Mesothelial cell of epicardium (in vitro differentiated cells): ENCODE data around the gene GCSAML. TPM values are rescaled to one million over a fixed set of nuclear protein-coding genes. Genes with fewer than 3 reads are reported as not detected.

Experiments used
- DNase-seq, 2 experiments: peaks; one replicate each; pipeline ENCODE4 v3.0.0; 2021; ENCODE audit warnings: low spot score in 2 of 2; ENCODE audit not compliant: unreplicated experiment in 2 of 2
- H3K27ac Mint-ChIP-seq: 2 replicates; pipeline ENCODE4 v1.8.0; 2021; ENCODE audit warnings: mixed read lengths
- H3K27me3 Mint-ChIP-seq: 2 replicates; pipeline ENCODE4 v1.8.0; 2021; ENCODE audit warnings: low read depth, mixed read lengths
- H3K36me3 Mint-ChIP-seq: 2 replicates; pipeline ENCODE4 v1.8.0; 2021; ENCODE audit warnings: mixed read lengths
- H3K4me1 Mint-ChIP-seq: 2 replicates; pipeline ENCODE4 v1.8.0; 2021; ENCODE audit warnings: mixed read lengths
- H3K4me3 Mint-ChIP-seq: 2 replicates; pipeline ENCODE4 v1.8.0; 2021; ENCODE audit warnings: mild to moderate bottlenecking, moderate library complexity, mixed read lengths
- H3K9me3 Mint-ChIP-seq: 2 replicates; pipeline ENCODE4 v1.8.0; 2021; ENCODE audit warnings: mixed read lengths
- CTCF ChIP-seq: fragments of 200-600 bp; sonication (generic); IDR thresholded peaks from one replicate; pipeline ENCODE4 v1.5.0; 2021; ENCODE audit warnings: antibody characterized with exemption; ENCODE audit not compliant: unreplicated experiment
- total RNA-seq: library from RNA; stranded (reverse); gene quantifications from 3 replicates; pipeline ENCODE4 v1.2.1, GENCODE V29; 2021

GCSAML gene
- total RNA-seq, 1 donor from 2014 or later, result not detected

DNA sequence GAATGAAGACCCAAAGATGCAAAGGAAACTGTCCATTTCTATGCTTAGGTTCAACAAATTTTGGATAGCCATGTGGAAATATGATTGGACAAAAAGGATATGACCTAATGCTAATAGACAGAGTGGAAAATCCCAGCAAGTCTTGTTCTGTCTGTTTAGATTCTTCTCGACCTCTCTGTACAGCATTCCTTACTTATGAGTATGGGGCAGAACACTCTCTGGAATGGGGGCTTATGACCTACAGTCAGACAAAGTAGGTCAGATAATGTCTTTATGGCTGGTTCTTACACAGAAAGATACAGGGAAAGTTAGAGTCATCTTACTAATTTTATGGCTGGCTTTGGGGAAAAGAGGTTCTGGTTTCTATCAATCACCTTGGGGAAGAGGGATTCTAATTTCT lies 2.8 kb downstream of the GCSAML start:
- Mint-ChIP-seq H3K9me3 (no peaks in the 10 kb centered on the region), H3K4me1 (no peaks in the 10 kb centered on the region), H3K4me3 (no peak overlapping the region), H3K27me3 (no peaks in the 10 kb centered on the region), H3K27ac (no peak overlapping the region), H3K36me3 (no peaks in the 10 kb centered on the region)
- no peak for DNase-seq
- TF ChIP-seq CTCF, result no peak

GRCh38 chr1:247552231-247552630 lies 3.3 kb downstream of the GCSAML start:
- no peaks in the 10 kb centered on the region for H3K36me3 Mint-ChIP-seq
- TF ChIP-seq CTCF, result no peak
- no peak for DNase-seq
- no peak overlapping the region for H3K27ac Mint-ChIP-seq
- H3K4me1 Mint-ChIP-seq, result no peaks in the 10 kb centered on the region
- H3K9me3 Mint-ChIP-seq, result no peaks in the 10 kb centered on the region
- no peaks in the 10 kb centered on the region for H3K27me3 Mint-ChIP-seq
- no peak overlapping the region for H3K4me3 Mint-ChIP-seq

- no peak for TF ChIP-seq CTCF
- H3K9me3 Mint-ChIP-seq, result no peaks in the 10 kb centered on the region
- H3K4me1 Mint-ChIP-seq, result no peaks in the 10 kb centered on the region
- DNase-seq, result no peak
- H3K4me3 Mint-ChIP-seq, result no peak overlapping the region
- no peak overlapping the region for H3K27ac Mint-ChIP-seq
- H3K36me3 Mint-ChIP-seq, result no peaks in the 10 kb centered on the region
- H3K27me3 Mint-ChIP-seq, result no peaks in the 10 kb centered on the region
Observed at GRCh38 chr1:247557926-247558674, 9.2 kb downstream of the GCSAML start.

GRCh38 chr1:247561711-247562110 lies 12.8 kb downstream of the GCSAML start:
- Mint-ChIP-seq H3K4me1 (no peaks in the 10 kb centered on the region), H3K9me3 (no peaks in the 10 kb centered on the region), H3K27ac (no peak overlapping the region), H3K27me3 (no peaks in the 10 kb centered on the region), H3K4me3 (no peak overlapping the region), H3K36me3 (no peaks in the 10 kb centered on the region)
- no peak for TF ChIP-seq CTCF
- no peak for DNase-seq

GRCh38 chr1:247562198-247562597 lies 13.3 kb downstream of the GCSAML start:
- no peaks in the 10 kb centered on the region for H3K9me3 Mint-ChIP-seq
- no peak overlapping the region for H3K27ac Mint-ChIP-seq
- H3K4me3 Mint-ChIP-seq, result no peak overlapping the region
- no peak for DNase-seq
- no peaks in the 10 kb centered on the region for H3K36me3 Mint-ChIP-seq
- no peaks in the 10 kb centered on the region for H3K27me3 Mint-ChIP-seq
- no peak for TF ChIP-seq CTCF
- H3K4me1 Mint-ChIP-seq, result no peaks in the 10 kb centered on the region
